HG03521 (cell line): ENCODE results near the gene NABP2.
"Not testable (repeated sequence)": the region's sequence is repeated elsewhere in the genome, so short reads cannot be mapped to it uniquely, and the experiment has no call there.

Experiments
- ATAC-seq: cut with Tn5 transposase; IDR thresholded peaks from one replicate; pipeline ENCODE4 v1.9.1; 2021; ENCODE audit warnings: mild to moderate bottlenecking, moderate library complexity; ENCODE audit not compliant: unreplicated experiment

The NABP2 gene

GRCh38 chr12:56272468-56272867 lies 48.3 kb downstream of the NABP2 start:
- ATAC-seq = not testable (repeated sequence)

GRCh38 chr12:56274299-56274698 lies 50.2 kb downstream of the NABP2 start:
- ATAC-seq = no peak

- no peak for ATAC-seq
Measured at GRCh38 chr12:56278905-56279304, 54.8 kb downstream of the NABP2 start.
